K562 (cell line): ENCODE measurements around the gene SIRPA. TPM values are rescaled to one million over a fixed set of nuclear protein-coding genes. Genes with fewer than 3 reads are reported as not detected.

ENCODE experiments used
- ATAC-seq: fragments of 200-7000 bp; cut with Tn5 transposase; 3 replicates; pipeline ENCODE4 v1.9.1; 2020; ENCODE audit warnings: moderate library complexity
- BruUV-seq: library from RNA; stranded (reverse); fragments of 400-500 nt; replicated peaks from 2 replicates; lab custom pipeline; 2021; lab: Mats Ljungman, UMichigan
- CTCF ChIA-PET: fragments of 300-600 bp; formaldehyde crosslinking; extraction: SDS; loops from one replicate; lab custom pipeline; 2021; ENCODE audit warnings: low intra/inter-chr PET ratio; lab: Yijun Ruan, JAX
- POLR2A ChIA-PET: fragments of 300-600, 350-650 bp; sonication (Branson Sonifier 250); formaldehyde crosslinking; extraction: SDS; loops from one replicate; lab custom pipeline; 2021; ENCODE audit warnings: antibody characterized with exemption, inconsistent platforms; lab: Yijun Ruan, JAX
- DNase-seq, 4 experiments: peaks; one replicate each; pipeline versions ENCODE4 v3.0.0 to v3.0.0-alpha.2; 2011 to 2018; ENCODE audit warnings: low spot score in 3 of 4, mixed read lengths in 3 of 4; ENCODE audit errors: extremely low read depth in 1 of 4
- FAIRE-seq: peaks from 2 replicates; lab custom pipeline; 2011; peaks lifted over from hg19 to GRCh38; lab: Jason Lieb, UNC
- H2AFZ ChIP-seq: 2 replicates; pipeline ENCODE4 v1.6.0; 2011; ENCODE audit warnings: low read depth, low read length, control low read depth, inconsistent platforms
- H3K27ac ChIP-seq: fragments of 200-600 bp; 3 replicates; pipeline ENCODE4 v1.8.0; 2011; ENCODE audit warnings: low read depth, mild to moderate bottlenecking, control low read depth, inconsistent platforms, low read length, moderate library complexity, mixed read lengths; ENCODE audit errors: extremely low read depth
- H3K27me3 ChIP-seq, 2 experiments: fragments of 300-600 bp in 1 of 2; 2 replicates in 1 of 2; 3 replicates in 1 of 2; pipeline versions ENCODE4 v1.6.0 to v1.8.0; 2011; ENCODE audit warnings: inconsistent platforms in 2 of 2, low read length in 2 of 2, mild to moderate bottlenecking in 1 of 2, mixed read lengths in 1 of 2, moderate library complexity in 1 of 2; ENCODE audit not compliant: control insufficient read depth in 2 of 2, insufficient read depth in 2 of 2
- H3K36me3 ChIP-seq: fragments of 300-600 bp; 3 replicates; pipeline ENCODE4 v1.8.0; 2011; ENCODE audit warnings: mild to moderate bottlenecking, low read length, inconsistent platforms; ENCODE audit not compliant: control insufficient read depth, insufficient read depth
- H3K4me1 ChIP-seq, 2 experiments: fragments of 200-600 bp in 1 of 2; replicated peaks in 1 of 2; 2 replicates in 1 of 2; 3 replicates in 1 of 2; pipeline versions ENCODE4 v1.5.1 to v1.8.0; 2011; ENCODE audit warnings: inconsistent platforms in 2 of 2, low read length in 2 of 2, mild to moderate bottlenecking in 1 of 2, mixed read lengths in 1 of 2, moderate library complexity in 1 of 2; ENCODE audit not compliant: control insufficient read depth in 2 of 2, insufficient read depth in 2 of 2
- H3K4me2 ChIP-seq: 2 replicates; pipeline ENCODE4 v1.6.1; 2011; ENCODE audit warnings: low read length, control low read depth, inconsistent platforms, mixed read lengths; ENCODE audit not compliant: insufficient read depth
- H3K4me3 ChIP-seq: fragments of 200-600 bp; sonication (generic), shearing (Covaris generic); 2 replicates; pipeline ENCODE4 v1.5.1; 2016; ENCODE audit warnings: control low read depth, inconsistent platforms
- H3K79me2 ChIP-seq: fragments of 200-600 bp; 3 replicates; pipeline ENCODE4 v1.8.0; 2011; ENCODE audit warnings: low read length, inconsistent platforms; ENCODE audit not compliant: control insufficient read depth, insufficient read depth
- H3K9ac ChIP-seq, 2 experiments: 2 replicates each; pipeline versions ENCODE4 v1.6.0 to v1.6.1; 2011; ENCODE audit warnings: low read depth in 2 of 2, low read length in 2 of 2, control low read depth in 1 of 2, inconsistent platforms in 1 of 2, mild to moderate bottlenecking in 1 of 2, mixed read lengths in 1 of 2; ENCODE audit not compliant: insufficient read depth in 1 of 2
- H3K9me1 ChIP-seq: one replicate; pipeline ENCODE4 v1.6.0; 2011; ENCODE audit warnings: inconsistent platforms, mild to moderate bottlenecking, low read length, moderate library complexity; ENCODE audit not compliant: control insufficient read depth, insufficient read depth
- H3K9me3 ChIP-seq: replicated peaks from 2 replicates; pipeline ENCODE4 v1.5.1; 2011; ENCODE audit warnings: low read depth, low read length, inconsistent platforms; ENCODE audit not compliant: control insufficient read depth, insufficient read depth
- H4K20me1 ChIP-seq: replicated peaks from 2 replicates; pipeline ENCODE4 v1.6.1; 2011; ENCODE audit warnings: low read length, inconsistent platforms, mixed read lengths; ENCODE audit not compliant: control insufficient read depth, insufficient read depth
- LEF1 ChIP-seq: fragments of 450-650 bp; IDR thresholded peaks from 2 replicates; pipeline ENCODE4 v1.6.1; 2016; ENCODE audit warnings: mild to moderate bottlenecking
- POU5F1 ChIP-seq: fragments of 150-350 bp; IDR thresholded peaks from 2 replicates; pipeline ENCODE4 v1.6.1; 2014; ENCODE audit warnings: borderline replicate concordance, low read length, low read depth, mild to moderate bottlenecking; ENCODE audit not compliant: partially characterized antibody
- SRSF7 ChIP-seq: fragments of 200-400 bp; formaldehyde crosslinking; optimal IDR thresholded peaks from 2 replicates; pipeline ENCODE3; 2017; ENCODE audit warnings: mild to moderate bottlenecking, low read depth, low read length
- U2AF2 ChIP-seq: fragments of 200-400 bp; formaldehyde crosslinking; optimal IDR thresholded peaks from 2 replicates; pipeline ENCODE3; 2017; ENCODE audit warnings: low read depth, mild to moderate bottlenecking, low read length
- ZFP1 ChIP-seq: fragments of 450-650 bp; formaldehyde crosslinking; IDR thresholded peaks from 2 replicates; pipeline ENCODE4 v1.4.0; 2020; ENCODE audit warnings: mild to moderate bottlenecking, mixed read lengths
- ZFP91 ChIP-seq: sonication (generic); formaldehyde crosslinking; IDR thresholded peaks from 2 replicates; pipeline ENCODE4 v1.8.0; 2022; ENCODE audit warnings: mild to moderate bottlenecking, missing genetic modification reagents
- WGBS: fragments of 100-300 bp; shearing (Covaris generic); methylation state at CpG from one replicate; pipeline ENCODE4 v1.1.6; 2016; ENCODE audit warnings: low coverage, mixed read lengths; ENCODE audit not compliant: insufficient coverage; ENCODE audit errors: missing lambda C conversion rate; 5-methylcytosine and 5-hydroxymethylcytosine counted together
- in situ Hi-C: fragments of 300-500 bp; cut with MboI; formaldehyde crosslinking; loops from 4 replicates; pipeline ENCODE4 v1.15.0; 2018; ENCODE audit warnings: inconsistent platforms, mixed read lengths
- intact Hi-C: fragments of 100-400 bp; cut with micrococcal nuclease; formaldehyde crosslinking; loops from 2 replicates; pipeline ENCODE4 v1.14.2; 2022
- polyA plus RNA-seq, 8 experiments: library from polyadenylated mRNA; depleted of rRNA in 4 of 8; stranded (reverse) in 5 of 8; unstranded in 3 of 8; fragments of >200 nt; fragmentation: Nextera tagmentation in 2 of 8; fragmentation: Illumina TruSeq in 1 of 8; extraction: Ambion mirVana in 2 of 8; extraction: Trizol in 1 of 8; gene quantifications; 2 replicates each; pipeline versions ENCODE4 v1.2.1 to v1.2.3, GENCODE V29; 2011 to 2014; ENCODE audit warnings: inconsistent platforms in 1 of 8, missing spikeins in 1 of 8
- total RNA-seq, 7 experiments: library from RNA; depleted of rRNA in 6 of 7; stranded (reverse); fragments of >200 nt in 6 of 7; fragmentation: Illumina TruSeq in 2 of 7; extraction: Trizol in 2 of 7; gene quantifications; 2 replicates each; pipeline versions ENCODE4 v1.2.1 to v1.2.3, GENCODE V29; 2011 to 2021; ENCODE audit warnings: low replicate concordance in 1 of 7

The SIRPA gene
- total and polyA plus RNA-seq, 9 of the 15 experiments (the other 6 are each of a cell fraction or from before 2014, with no cell fraction given), result 0.01 to 0.40 (median 0.11) TPM; not detected in 2

GRCh38 chr20:1879369-1879768 lies 15.8 kb upstream of the SIRPA start:
- no peaks in the 10 kb centered on the region for H3K36me3 ChIP-seq
- H4K20me1 ChIP-seq, result no peaks in the 10 kb centered on the region
- H3K27ac ChIP-seq, result no peak overlapping the region
- peaks cover 0 to 15% of the 10 kb centered on the region in 2 experiments; a peak in 3 of 5 replicates for H3K27me3 ChIP-seq
- H3K9ac ChIP-seq, result no peak overlapping the region
- no peak overlapping the region for H3K4me2 ChIP-seq
- H3K79me2 ChIP-seq, result no peaks in the 10 kb centered on the region
- ATAC-seq, result no peak
- no peak overlapping the region for H3K4me3 ChIP-seq
- no peak overlapping the region for H2AFZ ChIP-seq
- H3K4me1 ChIP-seq, result no peaks in the 10 kb centered on the region
- H3K9me1 ChIP-seq, result no peaks in the 10 kb centered on the region
- in situ Hi-C loops (no loop called here), intact Hi-C loops (no loop called here)
- 2% methylated on average over 6 of the region's 9 CpGs for WGBS
- CTCF ChIA-PET, result no interaction called here
- POLR2A ChIA-PET, result no interaction called here
- H3K9me3 ChIP-seq, result no peaks in the 10 kb centered on the region
- DNase-seq, result no peak
- TF ChIP-seq U2AF2 (no peak), ZFP1 (CRISPR knock-in tag) (no peak), ZFP91 (no peak), POU5F1 (no peak), LEF1 (no peak), SRSF7 (no peak)
- FAIRE-seq, result no peak
- no TSS peak for BruUV-seq
